GM15510 (cell line): ENCODE measurements around the gene SV2B.

Experiments used
- POLR2A ChIP-seq: IDR thresholded peaks from 3 replicates; pipeline ENCODE4 v1.6.1; 2011; ENCODE audit warnings: borderline replicate concordance; ENCODE audit not compliant: insufficient read length; ENCODE audit errors: extremely low read depth

SV2B gene

DNA sequence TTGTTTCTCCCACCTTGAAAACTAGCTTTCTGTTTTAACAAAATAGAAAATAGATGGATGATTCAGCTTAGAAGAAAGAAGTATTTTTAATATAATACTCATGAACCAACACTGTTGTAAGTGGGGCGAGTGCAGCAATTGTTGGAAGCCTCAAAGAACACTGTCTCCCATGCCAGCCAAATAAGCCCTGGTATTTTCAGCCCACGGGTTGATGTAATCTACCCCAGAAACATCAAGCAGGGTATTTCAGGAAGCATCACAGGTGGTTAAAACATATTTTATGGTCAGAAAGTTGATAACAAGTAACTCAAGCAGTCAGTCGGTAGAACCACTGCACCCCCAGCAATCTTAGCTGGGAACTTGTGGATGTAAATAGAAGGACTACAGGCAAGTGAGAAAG is 115.9 kb downstream of the SV2B start:
- TF ChIP-seq POLR2A = no peak

DNA sequence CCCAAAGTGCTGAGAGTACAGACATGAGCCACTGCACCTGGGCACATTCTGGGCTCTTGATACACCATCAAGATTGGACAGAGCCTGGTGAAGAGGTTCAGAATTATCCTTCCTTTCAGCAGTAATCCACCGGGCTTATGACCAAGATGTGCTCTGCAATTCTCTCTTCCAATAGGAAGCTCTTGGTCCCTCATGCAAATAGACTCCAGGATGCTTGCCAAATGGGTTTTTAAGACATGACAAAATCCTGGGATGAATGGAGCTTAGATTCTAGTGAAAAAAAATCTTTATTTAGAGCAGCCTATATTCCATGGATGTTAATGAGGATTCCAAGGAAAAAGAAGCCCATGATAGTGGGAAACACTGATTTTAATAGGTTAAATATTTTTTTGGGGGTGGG is 119.1 kb downstream of the SV2B start:
- no peak for TF ChIP-seq POLR2A

DNA sequence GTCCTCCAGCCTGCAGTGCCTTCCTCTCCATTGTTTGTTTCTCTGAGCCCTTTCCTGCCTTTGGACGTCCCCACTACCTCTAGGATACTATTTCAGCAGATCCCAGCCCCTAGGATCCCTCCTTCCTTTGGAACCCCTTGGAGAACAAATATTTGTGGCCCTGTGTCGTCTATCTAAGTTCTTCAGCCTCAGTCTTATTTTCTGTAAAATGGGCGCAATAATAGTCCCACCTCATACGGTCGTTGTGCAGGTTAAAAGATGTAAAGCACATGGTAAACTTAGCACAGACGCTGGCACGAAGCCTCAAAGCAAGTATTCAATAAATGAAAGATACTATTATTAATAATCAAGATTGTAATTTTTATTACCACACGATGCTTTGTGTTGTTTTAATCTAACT is 122.0 kb downstream of the SV2B start:
- no peak for TF ChIP-seq POLR2A

DNA sequence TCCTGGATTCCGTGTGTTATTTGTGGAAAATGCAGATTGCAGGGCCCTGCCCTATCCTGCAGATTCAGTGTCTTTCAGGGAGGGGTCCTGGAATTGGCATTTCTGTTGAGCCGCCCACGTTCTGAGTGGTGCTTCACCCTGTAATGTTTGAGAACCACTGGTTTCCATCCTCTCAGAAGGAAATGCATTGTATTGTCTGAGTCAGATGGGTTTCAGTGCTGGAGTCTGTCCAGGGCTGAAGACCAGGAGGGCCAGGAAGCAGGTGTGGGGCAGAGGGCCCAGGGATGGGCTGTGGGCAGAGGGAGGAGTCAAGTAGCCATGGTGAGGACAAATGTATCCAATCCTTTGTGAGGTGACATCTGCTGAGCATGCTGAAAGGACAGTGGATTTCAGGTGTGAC is 123.8 kb downstream of the SV2B start:
- no peak for TF ChIP-seq POLR2A

DNA sequence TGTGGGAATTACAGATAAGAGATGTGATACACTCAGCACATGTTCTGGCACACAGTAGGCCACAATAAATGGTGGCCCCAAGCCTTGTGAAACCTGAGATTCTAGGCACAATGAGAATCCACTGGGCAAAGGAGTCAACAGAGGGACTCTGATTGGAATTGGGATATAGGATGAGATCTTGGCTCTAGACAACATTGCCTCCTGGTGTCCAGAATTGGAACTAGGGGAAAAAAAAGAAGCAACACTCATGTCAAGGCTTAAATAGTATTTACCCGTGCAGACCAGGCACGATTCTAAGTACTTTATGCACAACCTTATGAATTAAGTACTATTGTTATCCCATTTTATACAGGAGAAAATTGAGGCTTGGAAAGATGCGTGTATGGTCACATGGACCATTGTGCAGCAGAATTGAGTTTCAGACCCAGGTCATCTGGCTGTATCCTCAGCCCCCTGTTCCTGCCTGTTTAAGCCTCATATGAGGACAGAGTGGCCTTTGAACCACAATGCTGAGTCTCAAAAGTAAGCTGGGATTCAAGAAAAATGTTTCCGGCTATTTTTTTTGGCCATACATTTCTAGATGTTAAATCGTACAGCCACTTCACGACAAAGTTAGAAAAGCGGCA is 124.8 kb downstream of the SV2B start:
- no peak for TF ChIP-seq POLR2A

DNA sequence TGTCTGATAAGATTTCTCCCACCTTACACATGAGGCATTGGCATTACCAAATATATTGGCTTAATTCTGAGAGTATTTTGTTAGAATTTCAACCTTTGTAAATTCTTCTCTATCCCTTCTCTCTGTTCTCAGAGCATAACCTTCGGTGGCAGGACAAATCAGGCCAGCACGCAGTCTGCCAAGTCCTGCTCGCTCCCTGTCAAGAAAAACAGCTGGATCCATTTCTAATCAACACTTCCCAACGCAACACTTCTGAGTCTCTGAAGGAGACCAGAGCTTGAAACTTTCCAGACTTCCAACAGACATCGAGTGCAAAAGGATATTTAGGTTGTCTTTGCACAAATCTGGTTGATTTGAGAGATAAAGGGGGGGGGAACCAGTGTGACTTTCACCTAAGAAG is 125.7 kb downstream of the SV2B start:
- no peak for TF ChIP-seq POLR2A

DNA sequence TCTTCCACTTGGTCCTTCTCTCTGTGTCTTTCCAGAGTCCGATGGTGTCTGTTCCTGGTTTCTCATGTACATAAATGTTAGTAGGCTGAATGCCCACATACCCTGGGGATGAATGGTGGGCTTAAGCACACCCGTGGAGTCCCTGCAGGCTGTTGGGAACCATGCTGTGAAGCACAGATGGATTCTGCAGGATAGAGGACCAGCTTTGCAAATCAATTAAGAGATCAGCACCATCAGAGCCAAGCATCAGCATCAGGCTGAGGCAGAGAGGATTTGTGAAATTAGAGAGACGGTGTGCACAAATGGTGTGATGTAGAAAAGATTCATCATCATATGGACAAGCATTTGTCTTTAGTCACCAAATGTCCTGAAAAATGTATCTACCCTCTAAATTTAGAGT is 127.1 kb downstream of the SV2B start:
- TF ChIP-seq POLR2A = no peak

DNA sequence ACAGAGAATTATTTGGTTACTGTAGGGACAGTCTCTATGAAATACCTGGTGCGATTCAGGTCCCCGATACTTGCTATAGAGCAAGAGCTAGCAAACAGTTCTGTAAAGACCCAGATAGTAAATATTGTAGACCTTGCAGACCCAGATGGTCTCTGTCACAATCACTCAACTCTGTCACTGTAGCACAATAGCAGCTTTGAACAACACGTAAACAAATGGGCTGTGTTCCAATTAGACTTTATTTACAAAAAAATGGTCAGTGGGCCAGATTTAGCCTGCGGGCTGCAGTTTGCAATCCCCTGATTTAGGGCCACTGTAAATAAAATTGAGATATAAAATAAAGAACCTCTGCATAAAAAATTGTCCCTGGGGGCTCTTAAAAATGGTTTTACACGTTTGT is 127.7 kb downstream of the SV2B start:
- no peak for TF ChIP-seq POLR2A

DNA sequence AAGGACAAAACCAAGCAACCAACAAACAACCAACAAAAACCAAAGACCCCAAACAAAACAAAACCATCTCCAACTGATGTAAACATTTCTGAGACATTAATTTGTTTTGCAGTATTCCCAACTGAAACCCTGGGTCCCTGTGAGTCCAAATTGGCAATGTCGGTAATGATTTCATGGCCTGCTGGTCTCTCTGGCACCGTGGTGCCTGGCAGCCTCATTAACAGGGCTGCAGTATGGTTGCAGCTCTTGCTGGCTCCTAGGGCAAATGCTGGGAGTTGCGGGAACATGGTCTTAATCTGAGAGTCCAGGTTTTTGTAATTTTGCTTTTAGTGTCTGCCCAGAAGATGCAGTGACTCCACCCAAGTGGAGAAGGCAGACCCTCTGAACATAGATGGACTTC is 128.3 kb downstream of the SV2B start:
- TF ChIP-seq POLR2A = no peak

DNA sequence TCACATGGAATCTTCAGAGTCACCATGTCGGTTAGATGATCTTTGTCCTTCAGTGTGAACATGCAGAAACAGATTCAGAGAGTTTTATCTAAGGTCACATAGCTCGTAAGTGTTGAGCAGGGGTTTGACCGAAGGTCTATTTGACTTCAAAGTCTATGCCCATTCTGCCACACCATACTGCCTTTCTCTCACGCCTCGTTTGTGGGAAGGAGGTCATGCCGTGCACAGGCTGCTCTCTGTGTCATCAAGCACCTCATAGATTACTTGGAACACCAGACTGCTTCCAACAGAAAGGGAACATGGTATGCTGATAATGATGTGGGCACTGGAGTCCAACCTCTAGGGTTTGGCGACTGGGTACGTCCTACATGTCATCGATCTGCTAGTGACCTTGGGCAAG is 128.8 kb downstream of the SV2B start:
- TF ChIP-seq POLR2A = no peak

DNA sequence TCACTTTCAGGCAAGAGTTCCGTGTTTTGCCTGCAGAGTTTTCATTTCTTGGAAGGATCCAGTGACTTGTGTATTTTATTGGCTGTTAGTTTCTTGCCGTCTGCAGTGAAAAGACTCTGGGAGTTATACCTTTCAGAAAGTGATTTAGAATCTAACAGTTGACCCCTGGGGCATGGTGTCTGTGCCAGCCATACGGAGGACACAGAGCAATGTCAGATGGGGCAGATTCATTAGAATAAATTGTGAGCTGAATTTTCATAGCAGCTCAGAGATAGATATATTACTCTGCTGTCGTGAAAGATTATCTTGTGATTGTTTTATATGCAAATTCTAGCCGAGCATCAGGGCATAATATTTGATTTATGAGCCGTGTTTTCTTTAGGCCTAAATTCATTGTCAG is 131.6 kb downstream of the SV2B start:
- no peak for TF ChIP-seq POLR2A

DNA sequence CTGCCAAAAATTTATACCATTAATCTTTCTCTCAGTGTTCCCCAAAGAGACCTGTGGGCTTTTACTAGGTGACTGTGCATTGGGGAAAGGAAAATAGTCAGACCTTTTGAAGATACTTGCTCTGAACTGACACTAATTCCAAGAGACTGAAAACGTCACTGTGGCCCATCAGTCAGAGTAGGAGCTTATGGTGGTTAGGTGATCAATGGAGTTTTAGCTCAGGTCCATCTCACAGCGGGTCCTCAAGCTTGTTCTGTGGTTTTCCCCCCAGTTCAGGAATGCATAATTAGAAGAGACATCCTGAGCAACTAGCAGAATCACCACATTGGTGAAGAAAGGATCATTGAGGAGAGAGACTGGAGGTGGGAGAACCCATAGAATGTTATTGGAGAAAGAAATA is 134.7 kb downstream of the SV2B start:
- no peak for TF ChIP-seq POLR2A

DNA sequence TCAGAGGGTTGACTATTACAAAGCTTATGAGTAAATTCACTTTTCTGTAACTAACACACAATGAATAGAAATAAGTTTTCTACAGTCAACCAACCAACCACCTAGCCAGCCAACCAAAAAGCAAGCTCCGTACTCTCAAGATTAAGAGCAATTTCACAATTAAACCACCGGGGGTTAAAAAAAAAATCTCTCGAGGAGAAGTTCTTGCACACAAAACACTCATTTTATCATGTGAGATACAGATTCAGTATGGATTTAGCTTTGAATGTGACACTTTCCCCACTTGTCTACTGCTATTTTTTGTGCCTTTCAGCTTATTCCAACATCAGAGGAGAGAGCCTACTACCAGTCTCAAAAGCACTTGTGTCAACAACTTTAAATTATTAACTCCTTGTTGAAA is 135.3 kb downstream of the SV2B start:
- TF ChIP-seq POLR2A = no peak

DNA sequence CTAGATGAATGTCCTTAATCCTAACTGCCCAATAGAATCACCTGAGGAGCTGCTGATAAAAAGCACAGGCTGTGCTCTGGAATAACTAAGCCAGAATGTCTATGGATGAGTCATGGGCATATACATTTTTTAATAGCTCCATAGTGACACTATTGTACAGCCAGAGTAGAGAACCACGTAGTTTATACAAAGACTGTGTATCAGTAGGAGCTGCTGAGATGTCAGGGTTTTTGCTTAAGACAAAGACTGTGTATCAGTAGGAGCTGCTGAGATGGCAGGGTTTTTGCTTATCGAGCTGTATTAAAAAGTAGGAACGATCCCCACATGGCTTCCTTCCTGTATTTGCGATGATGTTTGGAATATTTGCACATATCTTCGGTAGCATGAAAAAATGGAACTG is 137.4 kb downstream of the SV2B start:
- TF ChIP-seq POLR2A = no peak

DNA sequence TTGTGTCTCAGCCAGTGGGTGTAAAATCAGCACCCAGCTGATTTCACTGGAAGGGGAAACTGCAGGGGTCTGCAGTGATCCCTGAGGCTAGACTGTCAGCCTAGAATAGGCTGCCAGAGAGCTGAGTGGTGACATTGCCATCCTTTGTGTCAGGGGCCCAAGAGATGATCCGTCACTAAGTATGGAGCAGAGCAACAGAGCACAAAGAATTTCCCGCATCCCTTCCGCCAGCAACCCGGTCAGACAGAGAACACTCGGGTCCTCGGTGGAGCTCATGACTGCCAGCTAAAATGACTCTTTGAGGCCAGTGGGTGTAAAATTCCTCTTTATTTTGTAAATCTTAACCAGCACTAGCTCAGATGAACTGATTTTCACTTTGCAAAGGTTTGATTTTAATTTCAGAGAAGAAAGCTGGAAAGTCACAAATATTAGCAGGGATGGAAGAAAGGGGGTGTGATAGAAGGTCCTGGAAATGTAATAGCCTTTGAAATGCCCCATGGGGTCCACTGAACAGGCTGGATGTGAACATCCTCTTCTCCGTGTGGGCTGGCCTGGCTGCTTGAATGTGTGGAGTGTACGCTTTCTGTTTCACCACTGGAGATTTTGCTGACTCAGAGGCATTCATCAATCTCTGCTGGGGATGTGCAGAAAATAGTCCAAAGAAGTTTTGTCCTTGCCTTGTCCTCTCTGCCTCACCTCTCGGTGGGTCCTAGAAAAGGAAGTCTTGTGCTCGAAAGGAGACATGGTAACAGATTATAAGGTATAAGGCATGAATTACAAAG is 138.8 kb downstream of the SV2B start:
- TF ChIP-seq POLR2A = no peak

DNA sequence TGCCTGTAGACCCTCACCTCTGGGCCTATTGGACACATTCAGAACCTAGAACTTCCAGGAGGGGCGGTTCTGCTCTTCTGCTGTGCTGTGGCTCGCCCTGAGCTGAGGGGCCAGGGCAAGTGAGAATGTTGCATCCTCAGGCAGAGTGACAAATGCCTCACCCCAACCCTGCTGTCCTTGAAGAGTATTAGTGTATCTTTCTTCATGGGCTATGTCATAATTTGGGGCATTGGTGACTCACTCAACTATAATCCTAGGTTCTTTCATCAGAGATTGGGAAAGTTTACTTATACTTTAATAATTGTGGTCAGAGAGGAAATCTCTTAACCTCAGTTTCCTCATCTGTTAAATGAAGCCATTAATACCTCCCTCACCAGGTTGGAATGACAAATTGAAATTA is 143.8 kb downstream of the SV2B start:
- no peak for TF ChIP-seq POLR2A
